ENCODE measurements around the gene PTGR3.

- no peak for TF ChIP-seq POLR2A (IDR thresholded peaks at IDR 0.05)
- TF ChIP-seq POLR2AphosphoS5 (IDR thresholded peaks at IDR 0.05), result no peak
- no peak for TF ChIP-seq CTCF (IDR thresholded peaks at IDR 0.05 in 8 of 11, conservative IDR thresholded peaks at IDR 0.05 in 3 of 11)
These were observed 11.8 kb upstream of the PTGR3 start for GRCh38 chr18:75220551-75221355.
